HG03571 (cell line): ENCODE results near the gene MSX1.

Experiments
- ATAC-seq: cut with Tn5 transposase; IDR thresholded peaks from one replicate; pipeline ENCODE4 v1.9.1; 2021; ENCODE audit not compliant: unreplicated experiment

Gene MSX1

DNA sequence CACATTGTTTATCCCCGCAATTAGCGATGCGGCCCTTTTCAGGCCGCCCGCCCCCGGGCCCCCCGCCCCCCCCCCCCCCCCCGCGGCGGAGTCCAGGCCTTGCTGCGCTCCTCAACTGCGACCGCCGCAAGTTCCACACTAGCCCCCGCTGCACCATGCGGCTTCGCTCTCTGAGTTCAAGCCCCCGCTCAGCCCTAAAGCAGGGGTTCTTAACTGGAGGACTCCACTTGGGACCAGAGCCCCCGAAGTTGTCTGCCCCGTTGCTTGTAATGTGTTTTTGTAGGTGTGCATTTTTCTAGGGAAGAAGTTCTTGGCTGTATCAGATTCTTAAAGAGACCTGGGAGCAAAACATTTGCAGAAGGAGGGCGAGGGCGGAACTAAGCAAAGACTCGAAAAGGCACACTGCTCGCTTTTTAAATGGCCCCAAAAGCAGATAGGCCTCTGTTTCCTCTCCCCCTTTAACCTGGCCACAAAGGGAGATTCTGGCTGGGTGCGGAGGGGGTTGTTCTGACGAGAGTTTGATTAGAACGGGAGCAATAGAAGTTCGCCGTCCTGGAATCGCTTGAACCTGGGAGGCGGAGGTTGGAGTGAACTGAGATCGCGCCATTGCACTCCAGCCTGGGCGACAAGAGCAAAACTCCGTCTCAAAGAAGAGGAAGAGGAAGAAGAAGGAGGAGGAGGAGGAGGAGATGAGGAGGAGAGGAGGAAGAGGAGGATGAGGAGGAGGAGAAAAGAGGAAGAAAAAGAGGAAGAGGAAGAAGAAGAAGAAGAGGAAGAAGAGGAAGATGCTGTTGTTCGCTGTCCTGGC, 2.3 kb upstream of the MSX1 start:
- ATAC-seq = no peak

DNA sequence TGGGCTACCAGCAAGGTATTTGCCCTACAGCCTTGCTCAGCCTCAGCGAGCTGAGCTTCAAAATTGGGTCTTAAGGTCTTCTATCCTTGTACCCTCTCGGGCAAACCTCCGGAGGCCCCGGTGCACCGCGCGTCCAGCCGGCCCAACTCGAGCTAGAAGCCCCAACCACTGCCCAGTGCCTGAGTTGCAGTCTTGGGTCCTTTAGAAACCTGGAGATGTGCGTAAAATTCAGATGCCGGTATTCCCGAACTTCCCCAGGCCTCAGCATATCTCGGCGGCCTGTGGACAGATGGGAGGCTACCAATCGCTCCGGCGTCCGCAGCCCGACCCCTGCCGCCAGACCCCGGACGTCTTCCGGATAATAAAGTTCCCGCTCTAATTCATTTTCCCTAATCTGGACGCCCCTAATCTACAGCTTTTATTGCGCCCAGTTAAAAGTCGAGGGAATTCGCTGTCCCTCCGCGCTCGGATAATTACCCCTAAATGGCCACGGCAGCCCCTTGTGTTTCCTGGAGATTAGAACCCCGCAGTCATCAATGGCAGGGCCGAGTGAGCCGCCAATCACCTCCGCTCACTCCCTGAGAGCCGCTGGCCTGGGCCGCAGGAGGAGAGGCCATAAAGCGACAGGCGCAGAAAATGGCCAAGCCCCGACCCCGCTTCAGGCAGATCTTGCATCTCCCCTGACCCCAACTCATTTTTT, 1.5 kb upstream of the MSX1 start:
- ATAC-seq = no peak

DNA sequence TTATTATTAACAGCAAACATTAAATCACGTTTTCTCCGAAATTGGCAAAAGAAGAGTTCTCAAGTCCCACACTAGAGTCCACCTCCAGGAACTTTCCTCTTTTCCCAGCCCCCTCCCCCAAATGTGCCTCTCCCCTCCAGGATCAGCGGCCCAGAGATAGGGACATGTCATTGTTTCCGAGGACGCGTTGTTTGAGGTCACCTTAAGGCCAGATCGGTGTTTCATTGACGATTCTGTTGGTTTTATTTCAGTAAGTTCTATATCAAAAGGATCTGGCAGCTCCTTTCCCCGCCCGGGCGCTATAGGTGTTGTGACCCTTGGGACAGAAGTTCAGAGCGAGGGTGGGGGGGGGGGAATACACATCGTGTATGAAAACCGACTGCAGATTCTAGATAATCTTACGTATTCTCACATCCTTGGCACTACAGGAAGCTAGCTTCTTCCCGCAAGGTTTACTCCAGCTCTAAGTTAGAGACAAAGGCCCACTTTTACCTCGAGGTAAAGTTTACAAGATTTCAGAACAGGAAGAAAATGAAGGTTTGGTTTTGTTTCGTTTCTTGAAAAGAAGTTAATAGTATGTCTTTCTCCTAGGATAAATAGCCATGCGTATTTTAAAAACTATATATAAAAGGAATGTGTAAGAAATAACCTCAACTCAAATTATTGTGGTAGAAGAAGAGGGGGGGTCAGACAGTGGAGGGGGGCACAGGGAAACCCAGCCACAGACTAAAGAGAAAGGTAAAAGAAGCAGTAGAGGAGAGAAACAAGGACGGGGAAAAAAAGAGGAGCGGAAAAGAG, 739 bp upstream of the MSX1 start:
- ATAC-seq = no peak

DNA sequence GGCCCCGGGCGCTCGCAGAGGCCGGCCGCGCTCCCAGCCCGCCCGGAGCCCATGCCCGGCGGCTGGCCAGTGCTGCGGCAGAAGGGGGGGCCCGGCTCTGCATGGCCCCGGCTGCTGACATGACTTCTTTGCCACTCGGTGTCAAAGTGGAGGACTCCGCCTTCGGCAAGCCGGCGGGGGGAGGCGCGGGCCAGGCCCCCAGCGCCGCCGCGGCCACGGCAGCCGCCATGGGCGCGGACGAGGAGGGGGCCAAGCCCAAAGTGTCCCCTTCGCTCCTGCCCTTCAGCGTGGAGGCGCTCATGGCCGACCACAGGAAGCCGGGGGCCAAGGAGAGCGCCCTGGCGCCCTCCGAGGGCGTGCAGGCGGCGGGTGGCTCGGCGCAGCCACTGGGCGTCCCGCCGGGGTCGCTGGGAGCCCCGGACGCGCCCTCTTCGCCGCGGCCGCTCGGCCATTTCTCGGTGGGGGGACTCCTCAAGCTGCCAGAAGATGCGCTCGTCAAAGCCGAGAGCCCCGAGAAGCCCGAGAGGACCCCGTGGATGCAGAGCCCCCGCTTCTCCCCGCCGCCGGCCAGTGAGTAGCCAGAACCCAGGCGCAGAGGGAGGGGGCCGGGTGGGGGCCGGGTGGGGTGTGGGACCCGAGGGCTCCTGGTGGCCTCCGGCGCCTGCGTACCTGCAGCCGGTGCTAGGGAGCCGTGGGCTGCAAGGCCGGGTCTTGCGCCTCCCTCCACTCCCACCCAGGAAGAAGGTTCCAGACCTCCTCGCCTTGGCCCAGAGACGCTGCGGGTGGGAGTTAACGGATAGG, 534 bp downstream of the MSX1 start:
- peak; percentile 33 for ATAC-seq

DNA sequence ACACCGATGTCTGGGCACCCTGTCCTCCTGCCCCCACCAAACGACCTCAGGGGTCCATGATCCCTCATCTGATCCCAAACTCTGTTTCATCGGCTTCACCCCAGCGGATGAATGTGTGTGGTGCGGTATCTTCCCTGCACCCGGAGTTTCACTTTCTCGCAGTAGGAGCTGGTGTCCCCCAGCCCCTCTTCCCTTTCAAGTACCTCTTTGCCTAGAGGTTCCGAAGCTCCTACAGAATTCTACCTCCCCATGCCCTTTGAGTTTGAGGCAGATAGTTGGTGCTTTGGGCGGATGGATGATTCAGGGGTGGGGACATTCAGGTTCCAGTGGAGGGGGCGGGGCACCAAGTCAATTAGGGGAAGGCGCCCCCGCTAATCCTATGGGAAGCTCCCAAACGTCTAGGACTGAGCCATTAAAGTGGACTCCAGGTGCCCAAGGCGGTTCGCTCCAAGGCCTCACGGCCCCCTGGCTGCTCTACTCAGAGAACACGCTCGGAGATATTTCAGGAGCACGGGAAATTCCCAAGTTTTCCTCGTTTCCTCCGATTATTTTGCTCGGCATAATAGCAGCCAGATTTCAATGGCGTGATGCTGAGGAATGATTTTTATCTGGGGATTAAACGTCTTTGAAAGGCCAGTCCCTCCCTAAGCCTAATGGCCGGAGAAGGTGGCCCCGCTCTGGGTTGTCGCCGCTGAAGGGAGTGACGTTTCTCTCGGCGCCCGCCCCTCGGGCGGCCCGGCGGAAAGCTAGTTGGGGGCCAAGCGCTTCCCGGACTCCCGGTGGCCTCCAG, 1.3 kb downstream of the MSX1 start:
- no peak for ATAC-seq

DNA sequence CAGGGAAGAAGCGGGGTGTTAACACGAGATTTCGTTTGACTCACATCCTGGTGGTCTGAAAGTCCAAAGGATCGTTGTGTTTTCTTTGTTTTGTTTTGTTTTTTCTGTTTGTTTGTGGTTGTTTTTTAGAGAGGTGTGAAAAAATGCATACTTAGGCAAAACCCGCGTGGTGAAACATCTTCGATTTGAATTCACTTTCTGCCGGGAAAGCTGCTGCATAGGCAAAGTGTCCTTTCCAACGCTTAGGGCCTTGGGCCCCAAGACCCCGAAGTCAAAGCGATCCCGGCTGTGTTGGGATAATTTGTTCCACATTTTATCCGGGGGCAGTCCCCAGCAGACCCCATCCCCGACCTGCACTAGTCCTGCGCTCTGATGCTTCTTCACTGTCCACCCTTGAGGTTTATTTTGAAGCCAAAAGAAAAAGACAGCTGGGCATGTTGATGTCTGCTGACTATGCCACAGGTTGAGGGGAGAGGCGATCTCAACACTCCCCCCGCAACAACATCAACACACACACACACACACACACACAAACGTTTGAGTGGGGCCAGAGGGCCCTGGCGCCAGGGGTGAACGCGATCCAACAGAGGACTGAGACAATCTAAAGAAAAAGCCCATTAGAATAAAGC, 2.0 kb downstream of the MSX1 start:
- no peak for ATAC-seq

DNA sequence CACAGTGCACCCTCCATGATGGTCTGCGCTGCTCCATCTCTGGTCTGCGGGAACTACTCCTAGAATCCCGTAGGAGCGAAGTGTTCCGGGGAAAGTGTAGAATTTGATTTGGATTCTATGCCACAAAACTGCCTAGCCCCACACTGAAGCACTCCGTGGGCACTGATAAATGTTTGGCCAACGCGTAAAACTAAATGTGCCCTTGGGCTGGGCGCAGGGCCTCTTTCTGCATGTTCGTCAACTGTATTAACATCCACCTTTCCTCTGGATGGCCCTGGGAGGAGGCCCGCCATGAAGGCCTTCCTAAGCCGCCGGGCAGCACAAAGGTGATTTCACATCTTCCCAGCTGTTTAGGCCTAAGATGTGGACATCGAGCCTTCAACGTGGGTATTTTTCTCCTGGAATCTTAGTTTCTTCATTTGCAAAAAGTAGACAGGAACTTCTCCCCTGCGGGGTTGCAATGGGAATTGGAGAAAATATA, 2.6 kb downstream of the MSX1 start:
- ATAC-seq = no peak

DNA sequence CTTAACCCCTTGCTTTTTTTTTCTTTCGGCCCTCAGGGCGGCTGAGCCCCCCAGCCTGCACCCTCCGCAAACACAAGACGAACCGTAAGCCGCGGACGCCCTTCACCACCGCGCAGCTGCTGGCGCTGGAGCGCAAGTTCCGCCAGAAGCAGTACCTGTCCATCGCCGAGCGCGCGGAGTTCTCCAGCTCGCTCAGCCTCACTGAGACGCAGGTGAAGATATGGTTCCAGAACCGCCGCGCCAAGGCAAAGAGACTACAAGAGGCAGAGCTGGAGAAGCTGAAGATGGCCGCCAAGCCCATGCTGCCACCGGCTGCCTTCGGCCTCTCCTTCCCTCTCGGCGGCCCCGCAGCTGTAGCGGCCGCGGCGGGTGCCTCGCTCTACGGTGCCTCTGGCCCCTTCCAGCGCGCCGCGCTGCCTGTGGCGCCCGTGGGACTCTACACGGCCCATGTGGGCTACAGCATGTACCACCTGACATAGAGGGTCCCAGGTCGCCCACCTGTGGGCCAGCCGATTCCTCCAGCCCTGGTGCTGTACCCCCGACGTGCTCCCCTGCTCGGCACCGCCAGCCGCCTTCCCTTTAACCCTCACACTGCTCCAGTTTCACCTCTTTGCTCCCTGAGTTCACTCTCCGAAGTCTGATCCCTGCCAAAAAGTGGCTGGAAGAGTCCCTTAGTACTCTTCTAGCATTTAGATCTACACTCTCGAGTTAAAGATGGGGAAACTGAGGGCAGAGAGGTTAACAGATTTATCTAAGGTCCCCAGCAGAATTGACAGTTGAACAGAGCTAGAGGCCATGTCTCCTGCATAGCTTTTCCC, 3.4 kb downstream of the MSX1 start:
- no peak for ATAC-seq

DNA sequence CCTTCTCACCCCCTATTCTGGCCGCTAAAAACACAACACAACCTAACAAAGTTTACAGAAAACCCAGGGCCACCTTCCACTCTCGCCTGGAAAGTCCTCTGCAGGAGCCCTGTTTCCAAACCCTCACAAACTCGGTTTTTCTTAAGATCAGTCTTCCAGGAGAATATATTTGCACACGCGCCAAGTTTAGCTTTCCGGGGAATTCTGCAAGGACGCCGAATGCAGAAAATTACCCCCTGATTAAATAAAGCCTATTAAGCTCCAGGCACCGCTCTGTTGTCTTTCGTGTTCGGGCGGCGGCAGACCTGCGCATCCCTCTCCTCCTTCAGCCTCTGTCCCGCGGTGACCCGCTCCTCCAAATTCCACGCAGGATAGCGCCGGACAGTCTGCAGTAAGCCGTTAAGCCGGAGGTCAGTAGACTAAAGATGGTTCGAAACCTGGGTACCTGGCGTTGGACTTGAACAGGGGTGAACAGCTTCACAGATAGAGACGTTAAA, 5.0 kb downstream of the MSX1 start:
- no peak for ATAC-seq

DNA sequence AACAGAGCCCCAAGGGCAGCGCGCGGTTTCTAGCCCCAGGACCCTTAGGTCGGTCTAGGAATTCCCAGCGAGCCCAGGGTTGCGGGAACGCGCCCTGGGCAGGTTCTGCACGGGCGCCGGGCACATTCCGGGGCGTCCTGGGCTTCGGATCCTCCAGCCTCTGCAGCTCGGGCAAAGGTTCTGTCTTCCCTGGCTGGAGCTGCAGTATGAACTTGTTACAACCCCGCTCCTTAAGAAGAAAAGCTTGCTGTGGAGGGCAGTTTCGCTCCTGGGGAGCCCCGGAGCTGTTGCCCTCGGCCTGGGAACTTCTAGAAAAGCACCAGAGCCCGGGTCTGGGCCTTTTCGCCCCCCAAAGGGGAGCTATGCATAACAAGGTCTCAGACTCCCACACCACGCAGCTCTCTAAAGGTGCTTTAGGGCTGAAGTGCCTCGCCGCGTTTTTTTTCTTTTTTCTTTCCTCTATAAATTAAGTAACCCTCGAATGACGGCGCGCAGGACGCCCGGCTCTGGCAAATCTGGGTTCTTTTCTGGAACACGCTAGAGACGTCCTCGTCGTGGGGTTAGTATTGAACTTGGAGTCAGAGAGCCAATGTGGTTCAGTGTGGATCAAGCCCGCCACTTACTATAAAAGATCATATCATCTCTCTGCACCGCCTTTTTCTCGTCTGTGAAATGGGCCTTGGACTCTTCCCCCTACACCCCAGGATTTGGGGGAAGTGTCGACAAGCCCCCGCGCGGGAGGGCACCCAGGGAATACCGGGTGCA, 5.7 kb downstream of the MSX1 start:
- ATAC-seq = no peak

DNA sequence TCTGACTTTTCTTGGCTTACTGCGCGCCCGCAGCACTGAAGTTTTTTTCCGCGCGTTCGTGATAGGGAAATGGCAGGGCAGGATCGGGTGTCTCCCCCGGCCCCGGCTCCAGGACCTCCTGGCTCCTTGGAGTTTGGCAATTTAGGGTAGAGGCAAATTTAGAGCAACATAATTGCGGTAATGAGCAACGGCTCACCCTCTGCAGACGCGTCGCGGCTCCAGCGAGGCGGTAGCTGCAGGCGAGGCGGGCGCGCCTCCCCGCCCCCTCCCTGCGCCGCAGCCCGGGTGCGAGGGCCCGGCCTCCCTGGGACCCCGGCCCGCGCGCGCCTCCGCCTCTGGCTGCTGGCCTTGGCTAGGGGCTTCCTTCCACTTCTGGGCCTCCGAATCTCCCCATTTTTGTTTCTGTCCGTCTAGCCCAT, 6.2 kb downstream of the MSX1 start:
- no peak for ATAC-seq

DNA sequence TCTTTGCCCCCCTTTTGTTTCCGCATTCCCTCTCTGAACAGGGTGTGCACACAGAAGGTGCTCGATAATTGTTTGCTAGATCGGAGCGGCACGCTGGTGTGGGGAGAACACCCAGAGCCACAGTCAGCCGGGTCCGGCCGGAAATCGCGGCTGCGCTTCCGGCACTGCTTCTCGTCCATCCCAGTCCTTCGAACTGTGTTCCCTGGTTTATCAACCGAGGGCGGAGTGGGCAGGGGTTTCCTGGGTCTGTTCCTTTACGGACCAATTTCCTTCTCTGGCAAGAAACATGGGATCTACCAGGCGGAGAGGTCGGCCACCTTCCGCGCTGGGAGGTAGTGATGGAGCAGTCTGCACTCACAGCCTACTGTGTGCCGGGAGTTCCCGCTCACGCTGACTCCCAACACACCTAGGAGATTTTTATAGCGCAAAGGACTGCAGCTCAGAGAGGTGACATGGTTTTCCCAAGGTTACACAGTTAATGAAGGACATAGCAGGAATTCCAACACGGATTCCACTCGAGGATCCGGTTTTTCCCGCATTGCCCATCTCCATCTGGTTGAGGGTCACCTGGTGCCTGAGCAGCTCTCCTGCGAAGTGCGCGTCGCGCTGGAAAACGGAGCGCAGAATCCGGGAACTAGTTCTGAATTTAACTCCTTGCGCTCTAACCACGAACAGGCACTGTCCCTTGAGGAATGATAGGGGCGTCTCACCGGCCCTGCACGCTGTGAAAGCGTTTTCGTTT, 6.8 kb downstream of the MSX1 start:
- ATAC-seq = no peak

DNA sequence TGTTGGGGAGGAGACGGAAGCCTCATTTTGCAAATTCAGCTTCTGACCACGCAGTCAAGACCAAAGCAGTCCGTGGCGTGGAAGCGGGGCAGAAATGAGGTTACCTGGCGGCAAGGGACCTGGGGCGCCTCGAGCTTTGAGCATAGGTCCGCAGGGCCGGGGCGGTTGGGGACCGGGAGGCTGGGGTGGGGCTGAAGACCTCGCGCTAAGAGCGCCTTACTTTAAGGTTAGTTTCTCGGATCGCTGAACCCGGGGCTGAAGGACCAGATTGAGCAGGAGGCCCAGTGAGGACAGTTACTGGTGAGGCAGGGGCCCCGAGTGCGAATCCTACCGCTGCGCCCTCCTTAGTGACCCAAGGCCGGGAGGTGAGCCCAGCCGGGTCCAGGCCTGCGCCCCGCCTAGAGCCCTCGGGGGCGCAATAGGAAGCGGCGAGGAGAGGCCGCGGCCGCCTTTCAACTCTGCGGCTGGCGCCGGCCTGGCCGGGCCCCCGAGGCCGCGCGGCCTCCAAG, 7.5 kb downstream of the MSX1 start:
- no peak for ATAC-seq

DNA sequence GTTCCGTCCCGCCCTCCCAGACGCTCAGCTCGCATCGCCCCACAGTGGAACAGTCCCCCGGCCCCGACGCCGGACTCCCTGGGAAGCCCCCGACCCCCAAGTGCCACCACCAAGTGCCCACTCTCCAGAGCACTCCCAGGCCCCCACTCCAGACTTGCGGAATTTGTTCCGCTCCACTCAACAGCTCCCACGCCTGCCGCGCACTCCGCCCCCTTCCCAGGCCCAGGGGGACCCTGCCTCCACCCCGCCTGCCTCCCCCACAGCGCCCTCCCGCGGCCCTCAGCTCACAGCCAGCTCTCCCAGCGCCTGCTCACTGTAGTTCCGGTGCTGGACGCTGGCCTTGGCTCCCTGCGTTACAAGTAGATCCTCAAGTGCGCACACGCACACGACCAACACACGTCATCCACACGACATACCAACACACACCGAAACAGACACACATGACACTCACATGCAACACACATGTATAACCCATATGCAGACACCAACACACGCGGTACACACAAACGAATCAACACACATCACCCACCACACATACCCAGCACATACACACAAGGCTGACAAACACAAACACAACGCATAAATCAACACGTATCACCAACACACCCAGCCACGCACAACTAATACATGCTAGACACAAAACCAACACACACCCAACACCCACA, 8.0 kb downstream of the MSX1 start:
- ATAC-seq = no peak

DNA sequence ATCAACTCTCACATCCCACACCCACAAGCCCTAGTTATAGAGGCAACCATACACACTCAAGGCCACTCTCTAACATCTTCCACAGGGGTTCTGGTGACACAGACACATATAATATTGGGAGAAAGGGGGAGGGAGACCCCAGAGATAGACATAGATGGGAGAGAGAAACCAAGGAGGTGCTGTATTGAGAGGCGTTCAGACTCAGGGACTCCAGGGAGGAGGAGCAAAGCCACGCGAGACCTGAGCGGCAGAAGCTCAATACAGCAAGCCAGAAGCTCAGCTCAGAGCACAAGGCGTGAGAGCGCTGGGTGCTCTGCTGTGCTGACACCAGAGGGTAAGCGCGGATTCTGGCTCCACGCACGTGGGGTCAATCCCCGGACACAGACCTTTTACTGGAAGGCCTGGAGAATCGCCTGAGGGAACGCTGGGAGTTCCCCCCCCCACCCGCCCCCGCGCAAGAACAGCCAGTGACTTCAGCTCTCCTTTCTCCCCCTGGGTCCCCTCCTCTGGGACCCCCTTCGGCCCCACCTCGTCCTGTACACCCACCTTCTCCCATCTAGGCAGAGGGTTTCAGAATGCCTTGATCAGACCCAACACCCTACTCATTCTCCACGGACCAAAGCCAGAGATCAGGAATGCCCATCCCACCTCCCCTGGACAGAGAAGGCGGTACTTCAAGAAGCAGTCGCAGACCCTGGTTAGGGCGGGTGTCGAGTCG, 8.7 kb downstream of the MSX1 start:
- no peak for ATAC-seq
